Measurements from ENCODE around the gene GNB4. TPM values are rescaled to one million over a fixed set of nuclear protein-coding genes. Genes with fewer than 3 reads are reported as not detected.

GNB4 gene
- total and polyA plus RNA-seq, 5 donors from 2014 or later, result 0.10 to 2.1 (median 0.22) TPM

DNA sequence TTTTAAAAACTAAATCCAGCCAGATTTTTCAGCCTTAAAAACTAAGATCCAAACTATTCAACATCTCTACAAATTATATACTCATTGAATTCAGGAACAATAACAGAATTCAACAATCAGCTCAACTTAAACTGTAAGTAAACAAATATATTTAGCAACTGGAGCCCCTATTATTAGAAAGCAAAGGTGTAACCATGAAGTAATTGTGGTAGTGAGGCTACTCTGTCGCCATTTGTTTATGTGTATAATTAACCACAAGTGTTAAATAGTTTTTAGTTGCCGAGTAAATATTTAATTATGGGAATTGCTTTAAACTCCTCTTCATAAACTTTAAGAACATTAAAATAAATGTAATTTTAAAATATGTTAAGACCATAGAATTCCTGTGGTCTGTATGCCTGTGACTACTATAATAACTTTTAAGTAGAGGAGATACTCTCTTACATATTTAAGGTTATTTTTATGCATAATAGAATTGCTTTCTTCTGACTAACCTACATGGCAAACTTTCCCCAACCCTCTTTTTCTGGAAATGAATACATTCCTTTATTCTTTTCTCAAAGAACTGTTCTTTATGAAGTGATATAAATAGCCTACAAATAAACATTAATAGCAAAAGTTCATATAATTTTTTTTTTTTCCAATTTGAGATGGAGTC, 52.6 kb downstream of the GNB4 start:
- no peak for DNase-seq
- Histone ChIP-seq H3K36me3 (ENCODE audit: control insufficient read depth, insufficient read depth, low read length) (peaks cover 26% of the 10 kb centered on the region), H3K4me1 (ENCODE audit: control insufficient read depth, insufficient read depth, low read length, poor library complexity, severe bottlenecking) (no peaks in the 10 kb centered on the region), H3K9me3 (ENCODE audit: control insufficient read depth in 2 of 2, low read length in 2 of 2) (no peaks in the 10 kb centered on the region), H3K27ac (ENCODE audit: insufficient read depth, low read length, poor library complexity, severe bottlenecking) (no peak overlapping the region), H3K4me3 (ENCODE audit: low read depth, low read length) (no peak overlapping the region), H3K27me3 (ENCODE audit: control insufficient read depth, insufficient read depth, low read length) (no peaks in the 10 kb centered on the region)
- Mint-ChIP-seq H3K4me1 (no peaks in the 10 kb centered on the region), H3K9me3 (no peaks in the 10 kb centered on the region), H3K4me3 (no peak overlapping the region), H3K27ac (no peak overlapping the region), H3K36me3 (peaks cover 16% of the 10 kb centered on the region), H3K27me3 (no peaks in the 10 kb centered on the region)
- no peak for ATAC-seq (ENCODE audit: low read depth in 2 of 2)

DNA sequence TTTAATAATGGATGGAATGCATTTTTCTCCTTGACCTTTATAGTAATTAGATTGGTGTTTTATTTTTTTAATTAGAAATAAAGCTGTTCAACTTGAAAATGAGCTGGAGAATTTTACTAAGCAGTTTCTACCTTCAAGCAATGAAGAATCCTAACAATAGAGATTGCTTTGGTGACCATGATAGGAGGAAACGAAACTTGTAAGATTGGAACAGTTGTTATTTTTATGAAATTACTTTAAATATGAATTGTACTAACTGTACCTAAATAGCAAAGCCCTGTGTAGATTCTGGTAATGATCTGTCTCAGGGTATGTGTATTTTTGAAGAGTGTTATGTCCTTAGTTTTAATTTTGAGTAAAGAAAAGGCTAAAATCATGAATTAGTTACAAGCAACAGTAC, 59.4 kb downstream of the GNB4 start:
- H3K4me1 ChIP-seq (ENCODE audit: control insufficient read depth, insufficient read depth, low read length, poor library complexity, severe bottlenecking), result no peaks in the 10 kb centered on the region
- Mint-ChIP-seq H3K36me3 (peaks cover 40% of the 10 kb centered on the region), H3K27ac (no peak overlapping the region), H3K27me3 (no peaks in the 10 kb centered on the region), H3K9me3 (no peaks in the 10 kb centered on the region), H3K4me3 (no peak overlapping the region), H3K4me1 (peaks cover 0 to 8% (median 1%) of the 10 kb centered on the region in 4 donors)
- ATAC-seq (ENCODE audit: low read depth in 2 of 2), result no peak
- H3K9me3 ChIP-seq (ENCODE audit: control insufficient read depth in 2 of 2, low read length in 2 of 2), result no peaks in the 10 kb centered on the region
- no peak overlapping the region for H3K27ac ChIP-seq (ENCODE audit: insufficient read depth, low read length, poor library complexity, severe bottlenecking)
- no peak overlapping the region for H3K4me3 ChIP-seq (ENCODE audit: low read depth, low read length)
- H3K27me3 ChIP-seq (ENCODE audit: control insufficient read depth, insufficient read depth, low read length), result no peaks in the 10 kb centered on the region
- DNase-seq, result no peak
- H3K36me3 ChIP-seq (ENCODE audit: control insufficient read depth, insufficient read depth, low read length), result peaks cover 71% of the 10 kb centered on the region

DNA sequence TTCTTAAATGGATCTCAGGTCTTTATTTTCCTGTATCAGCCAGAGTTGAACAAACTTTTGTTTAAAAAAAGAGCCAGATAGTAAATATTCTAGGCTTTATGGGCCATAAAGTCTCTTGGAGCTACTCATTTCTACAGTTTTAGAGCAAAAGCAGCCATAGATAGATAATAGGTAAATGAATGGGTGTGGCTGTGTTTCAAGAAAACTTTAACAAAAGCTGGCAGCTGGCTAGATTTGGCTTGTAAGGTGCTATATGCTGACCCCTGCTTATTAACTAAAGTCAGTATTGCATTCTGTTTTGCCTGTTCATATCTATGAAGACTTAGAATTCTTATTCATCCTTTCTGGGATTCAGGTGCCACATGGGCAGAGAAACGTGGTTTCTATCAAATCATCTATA, 74.8 kb downstream of the GNB4 start:
- Histone ChIP-seq H3K4me3 (ENCODE audit: low read depth, low read length) (no peak overlapping the region), H3K27ac (ENCODE audit: insufficient read depth, low read length, poor library complexity, severe bottlenecking) (no peak overlapping the region), H3K27me3 (ENCODE audit: control insufficient read depth, insufficient read depth, low read length) (no peaks in the 10 kb centered on the region), H3K9me3 (ENCODE audit: control insufficient read depth in 2 of 2, low read length in 2 of 2) (no peaks in the 10 kb centered on the region), H3K4me1 (ENCODE audit: control insufficient read depth, insufficient read depth, low read length, poor library complexity, severe bottlenecking) (no peaks in the 10 kb centered on the region), H3K36me3 (ENCODE audit: control insufficient read depth, insufficient read depth, low read length) (peaks cover 59% of the 10 kb centered on the region)
- Mint-ChIP-seq H3K9me3 (no peaks in the 10 kb centered on the region), H3K4me3 (no peak overlapping the region), H3K36me3 (peaks cover 30% of the 10 kb centered on the region), H3K4me1 (peaks cover 0 to 2% (median 0%) of the 10 kb centered on the region in 4 donors), H3K27ac (peak overlapping the region in 2 of 3 donors; percentile 45 to 74), H3K27me3 (no peaks in the 10 kb centered on the region)
- ATAC-seq (ENCODE audit: low read depth in 2 of 2), result no peak
- DNase-seq, result no peak

DNA sequence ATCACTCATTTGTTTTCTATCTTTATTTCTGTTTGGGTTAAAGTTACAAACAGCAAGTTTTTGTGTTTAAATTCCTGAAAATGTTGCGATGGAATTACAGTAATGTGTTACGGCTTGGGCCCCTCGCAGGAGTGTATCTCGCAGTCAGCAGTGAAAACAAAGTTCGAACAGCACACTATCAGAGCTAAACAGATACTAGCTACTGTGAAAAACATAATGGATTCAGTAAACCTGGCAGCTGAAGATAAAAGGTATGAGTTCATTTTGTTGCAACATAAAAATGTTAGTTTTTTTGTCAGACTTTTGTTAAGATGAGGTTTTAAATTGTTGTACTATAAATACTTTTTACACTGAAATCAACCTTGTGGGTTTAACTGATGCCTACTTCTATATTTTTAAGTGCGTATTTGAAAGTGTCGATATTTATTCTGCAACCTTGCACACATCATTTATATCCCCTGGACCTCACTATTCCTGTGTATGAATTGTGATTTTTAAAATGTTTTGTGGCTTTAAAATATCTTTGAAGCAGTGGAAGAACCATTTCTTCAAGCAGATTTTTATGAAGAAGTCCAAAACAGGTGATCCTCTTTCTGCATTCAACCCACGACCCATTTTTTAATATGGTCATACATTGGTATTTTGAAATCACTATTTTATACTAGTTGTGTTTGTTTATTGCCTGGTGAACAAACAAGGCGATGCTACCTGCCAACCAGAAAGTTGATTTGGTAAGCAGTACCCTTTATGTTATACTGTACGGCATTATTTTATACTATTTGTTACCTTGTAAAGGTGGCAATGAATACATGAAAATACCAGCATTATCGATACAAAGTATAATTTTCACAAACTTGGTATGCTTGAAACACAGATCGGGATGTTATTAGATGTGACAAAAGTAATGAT, 75.9 kb downstream of the GNB4 start:
- H3K4me1 ChIP-seq (ENCODE audit: control insufficient read depth, insufficient read depth, low read length, poor library complexity, severe bottlenecking), result no peaks in the 10 kb centered on the region
- no peak overlapping the region for H3K27ac Mint-ChIP-seq
- H3K4me3 ChIP-seq (ENCODE audit: low read depth, low read length), result no peak overlapping the region
- H3K27me3 Mint-ChIP-seq, result no peaks in the 10 kb centered on the region
- no peak overlapping the region for H3K27ac ChIP-seq (ENCODE audit: insufficient read depth, low read length, poor library complexity, severe bottlenecking)
- DNase-seq (no peak), ATAC-seq (ENCODE audit: low read depth in 2 of 2) (no peak)
- no peaks in the 10 kb centered on the region for H3K9me3 ChIP-seq (ENCODE audit: control insufficient read depth in 2 of 2, low read length in 2 of 2)
- no peak overlapping the region for H3K4me3 Mint-ChIP-seq
- no peaks in the 10 kb centered on the region for H3K9me3 Mint-ChIP-seq
- no peaks in the 10 kb centered on the region for H3K27me3 ChIP-seq (ENCODE audit: control insufficient read depth, insufficient read depth, low read length)
- H3K36me3 ChIP-seq (ENCODE audit: control insufficient read depth, insufficient read depth, low read length), result peaks cover 62% of the 10 kb centered on the region
- H3K36me3 Mint-ChIP-seq, result peaks cover 36% of the 10 kb centered on the region
- peaks cover 0 to 2% (median 0%) of the 10 kb centered on the region in 4 donors for H3K4me1 Mint-ChIP-seq

DNA sequence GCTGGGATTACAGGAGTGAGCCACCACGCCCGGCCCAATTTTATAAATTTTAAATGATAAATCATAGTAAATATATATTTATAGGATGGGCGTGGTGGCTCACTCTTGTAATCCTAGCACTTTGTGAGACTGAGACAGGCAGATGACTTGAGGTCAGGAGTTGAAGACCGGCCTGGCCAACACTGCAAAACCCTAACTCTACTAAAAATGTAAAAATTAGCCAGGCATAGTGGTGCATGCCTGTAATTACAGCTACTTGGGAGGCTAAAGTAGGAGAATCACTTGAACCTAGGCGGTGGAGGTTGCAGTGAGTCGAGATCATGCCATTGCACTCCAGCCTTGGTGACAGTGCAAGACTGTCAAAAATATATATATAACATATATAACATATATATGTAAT, 77.3 kb downstream of the GNB4 start:
- DNase-seq (peak in 1 of 3 donors; percentile 6), ATAC-seq (ENCODE audit: low read depth in 2 of 2) (no peak)
- H3K27me3 ChIP-seq (ENCODE audit: control insufficient read depth, insufficient read depth, low read length), result no peaks in the 10 kb centered on the region
- no peaks in the 10 kb centered on the region for H3K27me3 Mint-ChIP-seq
- H3K9me3 Mint-ChIP-seq, result no peaks in the 10 kb centered on the region
- no peaks in the 10 kb centered on the region for H3K9me3 ChIP-seq (ENCODE audit: control insufficient read depth in 2 of 2, low read length in 2 of 2)
- no peak overlapping the region for H3K27ac ChIP-seq (ENCODE audit: insufficient read depth, low read length, poor library complexity, severe bottlenecking)
- H3K4me3 ChIP-seq (ENCODE audit: low read depth, low read length), result no peak overlapping the region
- H3K27ac Mint-ChIP-seq, result no peak overlapping the region
- H3K4me1 Mint-ChIP-seq, result peaks cover 0 to 3% (median 0%) of the 10 kb centered on the region in 4 donors
- H3K36me3 Mint-ChIP-seq, result peaks cover 31% of the 10 kb centered on the region
- H3K36me3 ChIP-seq (ENCODE audit: control insufficient read depth, insufficient read depth, low read length), result peaks cover 58% of the 10 kb centered on the region
- H3K4me1 ChIP-seq (ENCODE audit: control insufficient read depth, insufficient read depth, low read length, poor library complexity, severe bottlenecking), result no peaks in the 10 kb centered on the region
- H3K4me3 Mint-ChIP-seq, result no peak overlapping the region

DNA sequence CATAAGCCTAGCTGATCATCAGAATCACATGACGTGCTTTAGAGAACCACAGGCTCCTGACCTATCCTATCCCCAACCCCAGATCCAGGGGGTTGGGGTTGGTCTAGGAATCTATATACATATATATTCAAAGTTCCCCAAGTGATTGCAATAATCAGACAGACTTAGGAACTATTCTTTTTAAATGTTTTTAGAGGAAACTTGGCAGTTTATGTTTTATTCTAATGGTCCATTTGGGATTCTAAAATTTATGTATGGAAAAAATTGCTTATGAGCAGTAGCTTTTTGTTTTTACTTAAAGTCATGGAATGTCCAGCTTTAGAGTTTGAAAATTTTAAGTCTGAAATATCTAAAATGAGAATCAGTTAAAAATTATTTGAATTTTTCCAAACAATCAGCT, 81.6 kb downstream of the GNB4 start:
- DNase-seq, result no peak
- H3K9me3 ChIP-seq (ENCODE audit: control insufficient read depth in 2 of 2, low read length in 2 of 2), result no peaks in the 10 kb centered on the region
- H3K4me1 Mint-ChIP-seq, result peaks cover 0 to 6% (median 1%) of the 10 kb centered on the region in 4 donors
- H3K27me3 ChIP-seq (ENCODE audit: control insufficient read depth, insufficient read depth, low read length), result no peaks in the 10 kb centered on the region
- H3K4me1 ChIP-seq (ENCODE audit: control insufficient read depth, insufficient read depth, low read length, poor library complexity, severe bottlenecking), result no peaks in the 10 kb centered on the region
- no peak for ATAC-seq (ENCODE audit: low read depth in 2 of 2)
- H3K4me3 ChIP-seq (ENCODE audit: low read depth, low read length), result no peak overlapping the region
- no peak overlapping the region for H3K27ac ChIP-seq (ENCODE audit: insufficient read depth, low read length, poor library complexity, severe bottlenecking)
- H3K9me3 Mint-ChIP-seq, result no peaks in the 10 kb centered on the region
- H3K27ac Mint-ChIP-seq, result no peak overlapping the region
- H3K36me3 Mint-ChIP-seq, result peaks cover 19% of the 10 kb centered on the region
- H3K27me3 Mint-ChIP-seq, result no peaks in the 10 kb centered on the region
- H3K36me3 ChIP-seq (ENCODE audit: control insufficient read depth, insufficient read depth, low read length), result peaks cover 58% of the 10 kb centered on the region
- H3K4me3 Mint-ChIP-seq, result no peak overlapping the region

DNA sequence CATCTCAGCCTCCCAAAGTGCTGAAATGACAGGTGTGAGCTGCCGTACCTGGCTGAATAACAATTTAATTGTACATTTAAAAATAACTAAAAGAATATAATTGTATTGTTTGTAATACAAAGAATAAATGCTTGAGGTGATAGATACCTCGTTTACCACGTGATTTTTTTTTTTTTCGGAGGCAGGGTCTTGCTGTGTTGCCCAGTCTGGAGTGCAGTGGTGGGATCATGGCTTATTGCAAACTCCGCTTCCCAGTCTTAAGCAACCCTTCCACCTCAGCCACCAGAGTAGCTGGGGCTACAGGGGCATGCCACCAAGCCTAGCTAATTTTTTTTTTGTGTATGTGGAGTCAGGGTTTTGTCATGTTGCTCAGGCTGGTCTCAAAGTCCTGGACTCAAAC, 87.9 kb downstream of the GNB4 start:
- ATAC-seq (ENCODE audit: low read depth in 2 of 2), result no peak
- H3K36me3 Mint-ChIP-seq, result peaks cover 34% of the 10 kb centered on the region
- no peaks in the 10 kb centered on the region for H3K4me1 ChIP-seq (ENCODE audit: control insufficient read depth, insufficient read depth, low read length, poor library complexity, severe bottlenecking)

More for the DNA sequence above, 87.9 kb downstream of the GNB4 start:
- Mint-ChIP-seq H3K27ac (no peak overlapping the region), H3K9me3 (no peaks in the 10 kb centered on the region), H3K4me1 (peaks cover 0 to 6% (median under 1%) of the 10 kb centered on the region in 4 donors), H3K4me3 (no peak overlapping the region), H3K27me3 (no peaks in the 10 kb centered on the region)
- Histone ChIP-seq H3K9me3 (ENCODE audit: control insufficient read depth in 2 of 2, low read length in 2 of 2) (no peaks in the 10 kb centered on the region), H3K27me3 (ENCODE audit: control insufficient read depth, insufficient read depth, low read length) (no peaks in the 10 kb centered on the region), H3K4me3 (ENCODE audit: low read depth, low read length) (no peak overlapping the region), H3K27ac (ENCODE audit: insufficient read depth, low read length, poor library complexity, severe bottlenecking) (no peak overlapping the region), H3K36me3 (ENCODE audit: control insufficient read depth, insufficient read depth, low read length) (peaks cover 75% of the 10 kb centered on the region)
- DNase-seq, result no peak

Data from CD4-positive, CD25-positive, alpha-beta regulatory T cell (primary cell).